ENCODE results near the gene NADSYN1.

Gene NADSYN1

DNA sequence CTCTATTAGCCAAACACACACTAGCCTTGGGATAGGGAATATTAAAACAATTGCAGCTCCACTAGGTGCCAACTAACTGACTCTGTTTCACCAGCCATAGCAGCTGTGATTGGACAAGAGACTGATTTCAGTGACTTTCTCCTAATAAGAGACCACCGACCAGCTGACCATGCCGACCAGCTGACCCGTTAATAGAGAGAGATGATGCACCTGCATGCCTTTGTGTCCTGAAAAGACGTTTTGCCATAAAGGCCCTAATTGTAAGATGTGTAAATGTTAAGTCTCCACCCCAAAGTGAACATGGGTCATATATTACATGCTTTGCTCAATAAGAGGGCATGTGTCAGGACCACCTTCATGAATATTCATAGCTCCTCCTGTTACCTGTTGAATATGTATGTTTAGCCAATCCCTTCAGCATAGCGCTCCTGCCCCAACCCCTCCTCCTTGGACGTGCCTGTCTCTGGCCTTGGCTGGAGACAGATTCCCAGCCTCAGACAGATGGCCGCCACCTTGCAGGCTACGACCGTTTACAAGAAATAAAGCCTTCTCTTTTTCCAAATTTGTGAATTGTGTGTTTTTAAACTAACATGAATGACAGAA, 1.3 kb upstream of the NADSYN1 start:
- DNase-seq, result no peak

- DNase-seq, result no peak
Observed at GRCh38 chr11:71452199-71453036, 585 bp upstream of the NADSYN1 start.

DNA sequence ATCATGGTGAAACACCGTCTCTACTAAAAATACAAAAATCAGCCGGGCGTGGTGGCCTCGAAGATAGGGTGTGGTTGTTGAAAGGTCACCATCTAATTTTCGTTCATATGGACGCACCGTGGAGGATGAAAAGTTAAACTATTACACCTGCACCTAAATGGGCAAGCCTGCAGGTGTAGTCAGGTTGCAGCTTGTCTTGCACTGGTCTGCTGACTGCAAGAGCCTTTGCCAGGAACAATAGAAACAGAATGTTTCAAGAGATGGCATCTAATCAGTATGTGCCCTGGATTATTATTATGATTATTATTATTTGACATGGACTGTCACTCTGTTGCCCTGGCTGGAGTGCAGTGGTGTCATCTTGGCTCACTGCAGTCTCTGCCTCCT, 908 bp downstream of the NADSYN1 start:
- no peak for DNase-seq

DNA sequence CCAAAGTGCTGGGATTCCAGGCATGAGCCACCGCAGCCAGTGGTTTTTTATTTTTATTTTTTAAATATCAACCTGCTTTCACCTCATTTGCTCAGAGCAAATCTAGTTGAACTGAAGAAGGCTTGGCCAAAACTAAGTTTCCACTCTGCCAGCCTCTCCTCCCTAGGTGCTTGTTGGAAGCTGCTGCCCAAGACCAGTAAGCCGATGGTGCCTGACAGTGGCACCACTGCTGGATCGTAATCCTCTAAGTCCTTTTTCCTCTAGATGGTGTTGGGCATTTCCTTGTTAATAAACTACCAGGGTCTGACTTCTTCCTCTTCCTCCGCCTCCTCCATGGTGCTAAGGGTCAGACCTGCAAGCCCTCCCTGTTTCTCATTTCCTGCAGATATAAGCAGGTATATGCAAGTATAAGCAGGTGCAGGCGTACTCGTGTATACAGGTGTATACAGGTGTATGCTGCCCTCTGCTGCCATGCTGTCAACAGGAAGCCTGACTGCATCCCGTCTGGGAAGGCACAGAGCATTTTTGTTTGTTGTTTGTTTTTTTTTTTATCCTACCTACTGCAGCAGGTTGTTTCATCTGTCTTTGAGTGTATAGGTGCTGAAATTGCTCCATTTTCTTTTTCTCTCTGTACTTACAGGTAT, 1.6 kb downstream of the NADSYN1 start:
- DNase-seq, result no peak

GRCh38 chr11:71456294-71456693, 3.3 kb downstream of the NADSYN1 start:
- DNase-seq, result no peak

DNA sequence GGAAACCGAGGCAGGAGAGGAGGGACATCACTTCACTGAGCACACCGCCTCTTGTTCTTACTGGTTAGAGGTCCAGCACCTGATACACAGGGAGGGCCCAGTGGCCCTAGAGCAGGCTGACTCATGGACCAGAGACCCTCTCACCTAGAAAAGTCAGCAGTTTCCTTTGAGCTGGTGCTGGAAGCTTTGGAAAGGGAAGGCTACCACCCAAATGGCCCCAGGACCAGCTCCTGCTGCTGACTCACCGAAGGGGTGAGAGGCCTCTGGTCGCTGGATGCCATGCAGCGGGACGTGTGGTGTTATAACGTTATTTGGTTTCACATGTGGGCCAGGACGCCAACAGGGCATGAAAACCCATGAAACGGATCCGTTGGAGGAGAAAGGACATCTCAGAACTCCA, 3.8 kb downstream of the NADSYN1 start:
- no peak for DNase-seq

- DNase-seq, result no peak
Observed at GRCh38 chr11:71458146-71459070, 5.4 kb downstream of the NADSYN1 start.

GRCh38 chr11:71459076-71459766, 6.2 kb downstream of the NADSYN1 start:
- DNase-seq, result no peak

DNA sequence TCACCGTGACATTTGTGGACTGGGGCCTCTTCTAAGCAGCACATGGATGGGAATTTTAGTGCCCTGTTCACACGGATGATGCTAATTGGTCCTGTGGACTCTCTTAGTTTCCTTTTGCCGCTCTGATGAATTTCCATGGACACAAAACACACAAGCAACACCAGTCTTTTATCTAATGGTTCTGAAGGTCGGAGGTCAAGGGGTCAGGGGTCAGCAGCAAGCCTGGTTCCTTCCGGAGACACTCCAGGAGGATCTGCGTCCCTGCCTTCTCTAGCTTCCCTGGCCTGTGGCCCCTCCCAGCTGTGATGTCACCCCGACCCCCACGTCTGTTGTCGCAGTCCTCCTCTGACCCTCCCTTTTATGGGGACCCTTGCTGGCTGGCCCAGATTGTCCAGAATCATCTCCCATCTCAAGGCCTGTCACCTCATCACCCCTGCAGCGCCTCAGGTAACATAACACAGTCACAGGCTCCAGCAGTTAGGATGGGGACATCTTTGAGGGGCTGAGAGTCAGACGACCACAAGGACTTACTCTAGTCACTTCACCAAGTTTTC, 6.8 kb downstream of the NADSYN1 start:
- DNase-seq, result no peak

- DNase-seq, result no peak
Observed at GRCh38 chr11:71461696-71462095, 8.7 kb downstream of the NADSYN1 start.

DNA sequence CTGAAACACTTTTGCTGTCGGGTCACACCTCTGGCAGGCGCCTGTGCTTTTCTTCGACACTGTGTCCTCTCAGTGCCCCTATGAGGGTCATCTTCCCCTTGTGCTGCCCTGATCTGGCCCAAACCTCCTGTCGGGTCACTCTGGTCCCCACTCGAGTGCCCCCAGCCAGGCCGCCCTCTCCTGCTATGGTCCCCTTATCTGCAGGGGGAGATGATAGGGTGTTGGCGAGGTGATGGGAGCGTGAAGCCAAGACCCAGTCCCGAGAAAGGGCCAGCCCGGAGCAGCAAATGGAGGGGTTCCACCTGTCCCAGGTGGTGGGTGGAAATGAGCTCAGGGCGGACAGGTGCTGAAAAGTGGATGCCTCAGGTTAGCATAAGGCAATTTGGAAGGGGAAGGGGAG, 9.7 kb downstream of the NADSYN1 start:
- no peak for DNase-seq

GRCh38 chr11:71463331-71464211, 10.6 kb downstream of the NADSYN1 start:
- DNase-seq, result no peak

- DNase-seq, result no peak
Observed at GRCh38 chr11:71465054-71465453, 12.1 kb downstream of the NADSYN1 start.

DNA sequence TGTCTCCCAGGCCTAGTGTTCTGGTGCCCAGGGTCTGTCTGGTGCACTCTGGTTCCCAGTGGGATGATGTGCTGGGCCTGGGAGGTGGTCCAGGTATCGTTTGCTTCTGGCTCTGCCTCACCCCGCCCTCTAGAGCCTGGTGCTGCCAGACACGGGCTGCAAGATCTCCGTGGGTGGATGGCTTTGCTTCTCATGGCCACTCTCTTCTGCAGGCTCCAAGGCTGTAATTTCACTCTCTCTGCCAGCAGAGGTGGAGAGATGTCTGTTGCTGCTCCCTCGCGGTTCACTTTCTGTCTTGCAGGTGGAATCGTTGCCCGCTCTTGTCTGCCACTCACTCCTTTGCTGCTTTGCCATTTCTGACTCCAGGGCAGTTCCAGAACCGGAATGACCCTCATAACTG, 13.4 kb downstream of the NADSYN1 start:
- DNase-seq, result no peak

DNA sequence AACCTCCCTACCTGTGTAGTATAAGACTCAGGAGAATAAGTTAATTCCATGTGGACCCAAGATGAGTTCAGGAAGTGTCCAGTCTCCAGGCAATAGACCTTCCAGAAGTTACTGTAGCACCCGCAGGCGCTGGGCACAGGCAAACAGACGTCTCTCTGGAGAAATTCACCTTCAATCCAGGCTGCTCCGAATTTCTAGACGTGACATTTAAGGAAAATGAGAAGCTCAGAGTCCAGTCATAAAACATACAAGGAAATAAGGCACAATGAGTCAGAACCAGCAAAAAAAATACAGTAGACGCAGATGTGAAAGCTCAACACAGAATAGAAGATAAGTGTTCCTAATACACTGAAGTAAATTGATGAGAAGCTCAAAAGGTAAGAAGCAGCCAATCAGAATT, 14.2 kb downstream of the NADSYN1 start:
- no peak for DNase-seq

- no peak for DNase-seq
Observed at GRCh38 chr11:71470946-71471345, 17.9 kb downstream of the NADSYN1 start.

DNA sequence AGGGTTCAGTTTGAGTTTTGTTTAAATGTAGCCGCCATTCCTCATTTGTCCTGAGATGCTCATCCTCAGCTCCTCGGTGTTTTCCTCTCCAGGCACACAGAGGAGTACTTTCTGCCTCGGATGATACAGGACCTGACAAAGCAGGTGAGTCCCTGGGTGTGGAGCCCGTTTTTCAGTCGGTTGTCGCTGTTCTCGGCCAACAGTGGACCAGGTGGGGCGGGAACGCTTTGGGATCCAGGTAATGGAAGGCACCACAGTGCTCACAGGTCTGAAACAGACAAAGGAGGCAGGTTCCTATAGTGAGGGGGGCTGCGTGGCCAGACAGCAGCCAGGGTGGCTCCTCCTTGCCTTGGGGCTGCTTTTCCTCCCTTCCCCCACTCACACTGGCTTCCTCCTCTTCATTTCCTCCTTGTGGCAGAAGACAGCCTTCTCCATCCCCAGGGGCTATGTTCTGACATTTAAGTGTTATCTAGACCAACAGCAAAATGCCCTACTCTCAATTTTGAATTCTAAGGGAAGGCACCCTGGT, 19.4 kb downstream of the NADSYN1 start:
- DNase-seq, result no peak

GRCh38 chr11:71472941-71473792, 20.2 kb downstream of the NADSYN1 start:
- no peak for DNase-seq

DNA sequence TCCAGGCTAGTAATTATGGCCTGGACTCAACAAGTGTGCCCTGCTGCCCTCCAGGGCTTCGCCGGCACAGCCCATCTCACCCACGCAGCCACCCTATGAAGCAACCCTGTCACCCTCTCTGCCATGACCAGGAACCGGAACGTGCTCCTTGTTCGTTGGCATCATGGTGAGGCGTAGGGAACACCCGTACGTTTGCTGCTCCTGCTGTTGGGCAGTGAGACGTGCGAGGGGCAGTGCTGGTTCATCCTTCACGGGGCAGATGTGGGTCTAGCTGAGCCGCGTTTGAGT, 20.7 kb downstream of the NADSYN1 start:
- no peak for DNase-seq

- DNase-seq, result no peak
Observed at GRCh38 chr11:71474141-71474770, 21.3 kb downstream of the NADSYN1 start.

Data from NCI-H1436 treated with DMSO at 0.1 percent for 48 hours (cell line).